ENCODE results near the gene IFI44. TPM values are rescaled to one million over a fixed set of nuclear protein-coding genes. Genes with fewer than 3 reads are reported as not detected.

Gene IFI44
- polyA plus RNA-seq, 1 experiment: 6.0 TPM

DNA sequence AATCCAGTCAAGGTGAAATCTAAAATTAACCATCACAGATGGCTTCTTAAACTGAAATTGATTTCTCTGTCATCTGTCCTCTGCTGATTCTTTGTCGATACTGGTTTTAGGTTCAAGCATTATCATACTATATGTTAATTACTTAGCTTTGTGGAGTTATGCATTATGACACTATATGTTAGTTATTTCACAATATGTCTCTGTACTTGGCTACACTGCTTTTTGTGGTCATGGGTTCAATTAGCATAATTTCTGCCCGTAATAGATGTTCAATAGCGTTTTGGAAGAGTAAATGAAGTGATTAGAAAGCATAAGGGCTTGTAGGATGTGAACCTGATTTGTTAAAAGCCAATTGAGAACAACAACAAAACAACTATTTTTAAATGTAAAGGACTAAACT is 28.2 kb downstream of the IFI44 start:
- ChIA-PET CTCF (interaction anchor here (0.6 to 3.3 kb wide), 10 partner anchors 8 to 551 kb away, joined by 3 to 23 read pairs (median 4); partner anchors contain the start of gene IFI44L), POLR2A (no interaction called here)
- H3K27ac ChIP-seq (ENCODE audit: low read depth, low read length): no peak overlapping the region
- H3K9me3 ChIP-seq (ENCODE audit: control insufficient read depth, insufficient read depth, low read length): no peaks in the 10 kb centered on the region
- no peak overlapping the region for H3K4me3 ChIP-seq (ENCODE audit: low read depth, low read length)
- no peak for DNase-seq (ENCODE audit: low read depth, low spot score)
- TF ChIP-seq, protein P1, sequence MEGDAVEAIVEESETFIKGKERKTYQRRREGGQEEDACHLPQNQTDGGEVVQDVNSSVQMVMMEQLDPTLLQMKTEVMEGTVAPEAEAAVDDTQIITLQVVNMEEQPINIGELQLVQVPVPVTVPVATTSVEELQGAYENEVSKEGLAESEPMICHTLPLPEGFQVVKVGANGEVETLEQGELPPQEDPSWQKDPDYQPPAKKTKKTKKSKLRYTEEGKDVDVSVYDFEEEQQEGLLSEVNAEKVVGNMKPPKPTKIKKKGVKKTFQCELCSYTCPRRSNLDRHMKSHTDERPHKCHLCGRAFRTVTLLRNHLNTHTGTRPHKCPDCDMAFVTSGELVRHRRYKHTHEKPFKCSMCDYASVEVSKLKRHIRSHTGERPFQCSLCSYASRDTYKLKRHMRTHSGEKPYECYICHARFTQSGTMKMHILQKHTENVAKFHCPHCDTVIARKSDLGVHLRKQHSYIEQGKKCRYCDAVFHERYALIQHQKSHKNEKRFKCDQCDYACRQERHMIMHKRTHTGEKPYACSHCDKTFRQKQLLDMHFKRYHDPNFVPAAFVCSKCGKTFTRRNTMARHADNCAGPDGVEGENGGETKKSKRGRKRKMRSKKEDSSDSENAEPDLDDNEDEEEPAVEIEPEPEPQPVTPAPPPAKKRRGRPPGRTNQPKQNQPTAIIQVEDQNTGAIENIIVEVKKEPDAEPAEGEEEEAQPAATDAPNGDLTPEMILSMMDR (IDR thresholded peaks at IDR 0.05; ENCODE audit: low read depth, low read length): no peak
- no peaks in the 10 kb centered on the region for H3K27me3 ChIP-seq (ENCODE audit: control insufficient read depth, insufficient read depth, low read length)

DNA sequence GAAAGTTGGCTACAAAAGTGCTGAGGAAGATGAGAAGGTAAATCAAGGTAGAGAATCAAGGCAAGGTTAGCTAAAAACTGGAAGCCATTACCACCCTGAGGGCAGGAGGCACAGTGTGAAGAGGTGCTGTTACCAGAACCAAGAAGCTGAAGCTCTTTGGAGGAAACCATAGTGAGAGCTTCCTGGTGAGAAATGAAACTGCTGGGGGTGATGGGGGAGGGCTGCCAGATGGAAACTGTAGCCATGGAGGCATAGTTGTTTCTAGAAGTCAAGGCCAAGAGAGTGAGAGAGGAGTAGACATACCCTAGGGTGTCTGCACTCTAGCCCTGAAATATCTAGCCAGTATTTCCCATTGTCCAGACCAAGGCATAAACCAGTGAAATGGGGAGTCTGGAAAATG is 28.7 kb downstream of the IFI44 start:
- Histone ChIP-seq H3K4me3 (ENCODE audit: low read depth, low read length) (no peak overlapping the region), H3K9me3 (ENCODE audit: control insufficient read depth, insufficient read depth, low read length) (no peaks in the 10 kb centered on the region), H3K27ac (ENCODE audit: low read depth, low read length) (no peak overlapping the region), H3K27me3 (ENCODE audit: control insufficient read depth, insufficient read depth, low read length) (no peaks in the 10 kb centered on the region)
- TF ChIP-seq, protein P1 (IDR thresholded peaks at IDR 0.05; ENCODE audit: low read depth, low read length): no peak
- ChIA-PET CTCF (interaction anchor here (0.6 to 3.3 kb wide), 10 partner anchors 9 to 552 kb away, joined by 3 to 23 read pairs (median 4); partner anchors contain the start of gene IFI44L), POLR2A (no interaction called here)
- DNase-seq (ENCODE audit: low read depth, low spot score): no peak

DNA sequence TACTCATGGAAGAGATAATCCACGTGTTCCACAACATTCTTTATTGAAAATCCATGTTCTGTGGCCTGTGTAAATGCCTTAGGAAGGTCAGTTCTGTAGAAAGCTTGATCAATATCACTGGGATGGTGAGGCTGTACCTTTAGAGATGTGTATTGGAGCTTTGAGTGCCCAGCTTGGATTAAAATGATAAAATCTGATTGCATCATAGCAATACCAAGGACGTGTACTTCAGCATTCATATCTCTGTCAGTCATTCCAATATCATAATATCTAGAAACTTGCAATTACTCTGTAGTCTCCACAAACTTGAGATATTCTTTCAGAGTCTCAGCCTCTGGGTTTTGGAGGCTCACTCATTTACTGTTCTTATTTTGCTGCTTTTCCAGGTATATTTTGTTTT is 31.6 kb downstream of the IFI44 start:
- no peak overlapping the region for H3K27ac ChIP-seq (ENCODE audit: low read depth, low read length)
- ChIA-PET CTCF (interaction anchor here (1.2 to 1.5 kb wide), 2 partner anchors 62 to 64 kb away, joined by 3 to 4 read pairs; partner anchors contain the start of gene IFI44L), POLR2A (no interaction called here)
- DNase-seq (ENCODE audit: low read depth, low spot score): no peak
- no peak overlapping the region for H3K4me3 ChIP-seq (ENCODE audit: low read depth, low read length)
- TF ChIP-seq, protein P1 (IDR thresholded peaks at IDR 0.05; ENCODE audit: low read depth, low read length): no peak
- H3K27me3 ChIP-seq (ENCODE audit: control insufficient read depth, insufficient read depth, low read length): no peaks in the 10 kb centered on the region
- no peaks in the 10 kb centered on the region for H3K9me3 ChIP-seq (ENCODE audit: control insufficient read depth, insufficient read depth, low read length)

DNA sequence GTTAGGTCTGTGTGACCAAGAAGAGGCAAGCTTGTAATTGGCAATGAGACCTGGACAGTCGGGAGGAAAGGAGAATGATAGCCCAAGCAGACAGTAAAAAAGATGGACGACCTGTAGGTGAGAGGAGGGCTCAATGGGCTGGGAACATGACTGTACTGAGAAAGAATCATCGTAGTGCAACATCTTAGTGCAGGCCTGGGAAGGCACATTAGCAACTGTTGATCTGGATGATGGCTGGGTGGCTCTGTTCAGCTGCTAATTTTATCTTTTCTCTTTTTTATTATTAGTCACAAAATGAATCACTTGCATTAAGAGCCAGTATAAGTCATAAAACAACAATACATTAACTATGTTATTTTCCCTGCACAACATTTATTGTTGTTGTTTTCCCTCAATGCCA is 32.9 kb downstream of the IFI44 start:
- CTCF ChIA-PET: interaction anchor here (0.5 to 1.5 kb wide), 4 partner anchors 34 to 1294 kb away, joined by 3 to 4 read pairs (median 3); partner anchors contain the start of gene IFI44L
- no peak overlapping the region for H3K27ac ChIP-seq (ENCODE audit: low read depth, low read length)
- TF ChIP-seq, protein P1 (IDR thresholded peaks at IDR 0.05; ENCODE audit: low read depth, low read length): no peak
- no peak for DNase-seq (ENCODE audit: low read depth, low spot score)
- POLR2A ChIA-PET: no interaction called here
- no peaks in the 10 kb centered on the region for H3K9me3 ChIP-seq (ENCODE audit: control insufficient read depth, insufficient read depth, low read length)
- H3K27me3 ChIP-seq (ENCODE audit: control insufficient read depth, insufficient read depth, low read length): no peaks in the 10 kb centered on the region
- no peak overlapping the region for H3K4me3 ChIP-seq (ENCODE audit: low read depth, low read length)

DNA sequence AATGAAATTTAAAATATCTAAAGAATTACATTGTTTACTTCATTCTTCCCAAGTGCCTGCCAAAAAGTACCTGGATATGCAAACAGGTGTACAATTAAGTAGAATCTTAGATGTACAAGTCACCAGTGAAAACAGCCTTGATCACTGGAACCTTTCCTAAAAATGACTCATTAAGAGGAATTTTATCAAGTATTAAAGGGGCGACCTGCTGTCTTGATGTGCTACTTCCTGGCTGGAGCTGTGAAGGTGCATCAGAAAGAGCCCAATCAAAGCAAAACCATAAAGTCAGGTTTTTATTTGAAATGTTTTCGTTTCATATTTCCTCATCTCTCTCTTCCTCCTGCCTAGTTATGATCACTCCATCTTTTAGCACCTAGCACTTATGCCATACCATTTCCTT is 33.4 kb downstream of the IFI44 start:
- CTCF ChIA-PET: interaction anchor here (0.7 kb wide), 1 partner anchor 66 kb away, joined by 3 read pairs; no protein-coding TSS in a partner anchor
- POLR2A ChIA-PET: no interaction called here
- no peak for DNase-seq (ENCODE audit: low read depth, low spot score)

More for the DNA sequence above, 33.4 kb downstream of the IFI44 start:
- TF ChIP-seq, protein P1 (IDR thresholded peaks at IDR 0.05; ENCODE audit: low read depth, low read length): no peak
- Histone ChIP-seq H3K27me3 (ENCODE audit: control insufficient read depth, insufficient read depth, low read length) (no peaks in the 10 kb centered on the region), H3K4me3 (ENCODE audit: low read depth, low read length) (no peak overlapping the region), H3K27ac (ENCODE audit: low read depth, low read length) (no peak overlapping the region), H3K9me3 (ENCODE audit: control insufficient read depth, insufficient read depth, low read length) (no peaks in the 10 kb centered on the region)

Data from AG04450 (cell line).